ENCODE results near the gene ZNF280D.

Gene ZNF280D

DNA sequence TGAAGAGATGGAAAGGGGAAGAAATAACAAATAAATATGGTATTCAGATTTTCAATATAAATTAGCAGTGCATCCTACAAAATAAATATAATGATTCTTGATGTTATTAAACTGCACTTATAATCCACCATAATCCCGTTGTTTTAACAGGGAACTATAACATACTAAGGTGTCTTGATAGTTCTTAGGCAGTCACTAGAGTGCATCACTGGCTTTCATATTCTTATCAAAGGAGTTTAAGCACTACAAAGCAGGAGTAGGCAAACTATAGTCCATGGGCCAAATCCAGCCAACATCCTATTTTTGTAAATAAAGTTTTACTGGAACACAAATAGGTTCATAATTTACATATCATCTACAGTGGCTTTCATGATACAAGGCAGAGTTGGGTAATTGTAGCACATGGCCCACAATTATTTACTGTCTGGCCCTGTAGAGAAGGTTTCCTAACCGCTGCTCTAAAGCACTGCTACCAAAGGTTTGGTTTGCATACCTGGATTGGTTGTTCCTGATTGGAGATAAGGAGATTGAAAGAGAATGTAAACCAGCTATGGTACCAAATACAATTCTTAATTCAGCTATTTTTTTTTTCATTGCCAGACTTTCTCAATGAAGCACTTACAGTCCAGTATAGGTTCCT, 104.3 kb downstream of the ZNF280D start:
- DNase-seq: no peak

DNA sequence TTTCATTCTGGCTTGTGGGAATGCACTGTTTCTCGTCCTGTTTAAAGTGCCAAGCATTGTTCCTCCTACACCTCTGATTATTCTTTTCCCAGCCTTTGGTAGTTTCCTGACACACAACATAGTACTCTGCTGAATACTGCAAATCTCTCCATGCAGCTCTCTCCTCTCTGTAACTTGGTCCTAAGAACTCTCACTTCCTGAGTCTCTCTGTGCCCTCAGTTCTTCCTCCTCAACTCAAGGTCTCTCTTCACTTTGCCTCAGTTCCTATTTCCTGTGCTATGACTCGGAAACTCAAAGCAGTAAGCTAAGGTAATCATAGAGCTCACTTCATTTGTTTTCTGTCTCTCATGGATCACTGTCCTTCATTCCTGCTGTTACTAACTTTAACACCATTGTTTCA, 113.4 kb downstream of the ZNF280D start:
- DNase-seq: peak; percentile 1

DNA sequence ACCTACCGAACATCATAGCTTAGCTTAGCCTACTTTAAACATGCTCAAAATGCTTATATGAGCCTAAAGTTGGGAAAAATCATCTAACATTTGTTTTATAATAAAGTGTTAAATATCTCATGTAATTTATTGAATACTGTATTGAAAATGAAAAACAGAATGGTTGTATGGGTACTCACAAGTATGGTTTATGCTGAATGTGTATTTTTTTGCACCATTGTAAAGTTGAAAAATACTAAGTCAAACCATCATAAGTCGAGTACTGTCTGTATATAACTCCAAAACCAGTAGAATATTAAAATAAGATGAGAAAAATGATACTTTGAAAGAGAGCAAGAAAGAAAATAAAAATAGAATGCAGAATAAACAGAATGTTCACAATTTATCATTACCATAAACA, 115.7 kb downstream of the ZNF280D start:
- no peak for DNase-seq

DNA sequence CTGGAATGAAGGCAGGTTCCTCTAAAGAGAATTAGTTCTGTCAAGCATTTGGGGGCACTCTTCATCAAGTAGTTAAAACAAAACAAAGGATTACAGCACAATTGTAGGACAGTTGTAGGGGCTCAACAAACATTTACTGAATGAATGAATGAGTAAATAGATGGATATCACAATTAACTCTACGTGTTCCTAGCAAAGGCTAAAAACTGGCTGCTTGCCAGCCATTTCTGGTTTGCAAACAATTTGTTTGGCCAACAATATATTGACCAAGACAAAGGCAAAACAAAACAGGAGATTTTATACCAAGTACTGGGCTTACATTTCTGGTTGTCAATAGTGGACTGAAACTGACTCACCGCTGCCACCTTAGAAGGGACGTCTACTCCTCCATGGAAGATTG, 116.8 kb downstream of the ZNF280D start:
- DNase-seq: no peak

DNA sequence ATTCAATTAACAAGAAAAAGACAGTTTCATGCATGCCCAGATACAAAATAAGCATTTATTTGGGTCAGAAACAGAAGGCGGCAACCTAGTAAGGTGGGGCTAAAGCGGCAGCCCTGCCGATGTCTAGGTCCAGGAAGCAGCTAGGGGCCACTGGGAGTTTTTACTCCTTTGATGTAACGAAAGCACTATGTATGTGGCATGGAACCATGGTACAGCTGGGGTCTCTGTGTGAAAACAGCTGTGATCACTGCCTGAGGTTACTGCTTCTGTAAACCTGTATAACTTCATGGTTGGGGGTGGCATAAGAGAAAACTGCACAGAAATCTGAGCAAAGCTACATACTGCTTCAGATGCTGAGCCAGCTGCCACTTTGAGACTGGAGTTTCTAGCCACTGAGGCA, 119.5 kb downstream of the ZNF280D start:
- no peak for DNase-seq

DNA sequence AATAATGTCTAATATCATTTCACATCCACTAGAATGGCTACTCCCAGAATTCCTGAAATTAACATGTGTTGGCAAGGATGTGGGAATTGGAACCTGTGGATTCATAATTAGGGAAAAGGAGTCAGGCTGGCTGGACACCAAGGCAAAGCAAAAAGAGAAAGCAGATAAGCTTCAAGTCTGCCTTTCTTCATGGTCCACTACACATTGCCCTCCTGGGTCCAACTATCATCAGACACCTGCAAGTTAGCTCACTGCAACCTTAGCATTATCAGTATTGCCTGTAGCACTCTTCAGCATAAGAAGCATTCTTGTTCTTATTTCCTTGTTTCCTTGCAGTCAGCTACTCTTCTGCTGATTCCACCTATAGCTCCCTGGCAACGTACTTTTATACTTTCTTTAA, 124.3 kb downstream of the ZNF280D start:
- DNase-seq: no peak

DNA sequence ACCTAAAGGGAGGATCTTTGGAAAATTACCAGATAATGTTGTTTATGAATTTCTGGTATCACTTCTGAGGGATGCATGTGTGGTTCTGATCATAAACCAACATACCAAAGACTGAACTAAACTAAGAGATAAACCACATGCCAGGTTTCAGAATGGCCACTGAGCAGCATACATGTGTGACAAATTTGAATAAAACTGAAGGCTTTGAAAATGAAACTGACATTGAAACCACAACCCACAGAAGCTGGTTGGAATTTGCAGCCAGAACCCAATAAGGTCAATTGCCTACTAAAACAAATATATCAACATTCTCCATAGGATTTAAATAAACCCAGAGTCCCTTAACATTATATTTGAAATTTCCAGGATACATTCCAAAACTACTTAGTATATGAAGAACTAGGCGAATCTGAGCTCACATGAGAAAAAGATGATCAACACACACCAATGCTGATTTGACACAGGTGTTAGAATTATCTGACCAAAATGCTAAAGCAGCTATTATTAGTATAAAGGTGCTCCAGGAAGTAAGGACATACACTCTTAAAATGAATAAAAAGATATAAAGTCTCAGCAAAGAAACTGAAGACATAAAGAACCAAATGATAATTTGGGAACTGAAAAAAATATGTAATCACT, 125.0 kb downstream of the ZNF280D start:
- no peak for DNase-seq

DNA sequence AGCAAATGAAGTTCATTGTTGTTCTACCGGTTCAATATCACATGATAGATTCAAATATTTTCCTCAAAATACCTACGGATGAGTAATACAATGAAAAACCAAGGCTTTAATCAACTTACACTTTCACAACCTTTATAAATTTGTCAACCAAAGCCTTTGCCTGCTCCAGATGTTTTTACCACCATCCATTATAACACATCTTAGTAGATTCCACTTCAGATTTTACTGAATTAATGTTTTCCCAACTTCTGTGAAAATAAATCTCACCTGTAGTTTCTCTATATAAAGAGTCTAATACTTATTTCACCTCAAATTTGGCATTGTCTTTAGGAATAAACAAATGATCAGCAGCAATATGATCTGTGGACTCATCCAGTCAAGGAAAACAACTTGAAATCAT, 131.1 kb downstream of the ZNF280D start:
- no peak for DNase-seq

DNA sequence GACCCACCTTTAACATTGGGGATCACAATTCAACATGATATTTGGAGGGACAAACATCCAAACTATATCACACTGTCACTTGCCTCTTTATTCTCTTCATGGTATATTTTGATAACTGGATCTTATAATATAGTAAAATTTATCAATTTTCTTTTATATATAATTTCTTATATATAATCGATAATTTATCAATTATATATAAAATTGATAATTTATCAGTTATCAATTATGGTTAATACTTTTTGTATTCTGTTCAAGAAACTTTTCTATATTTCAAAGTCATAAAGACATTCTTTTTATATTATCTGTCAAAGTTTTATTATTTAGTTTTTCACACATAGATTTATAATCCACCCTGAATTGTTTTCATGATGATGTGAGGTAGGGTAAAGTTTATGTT, 132.9 kb downstream of the ZNF280D start:
- DNase-seq: no peak

DNA sequence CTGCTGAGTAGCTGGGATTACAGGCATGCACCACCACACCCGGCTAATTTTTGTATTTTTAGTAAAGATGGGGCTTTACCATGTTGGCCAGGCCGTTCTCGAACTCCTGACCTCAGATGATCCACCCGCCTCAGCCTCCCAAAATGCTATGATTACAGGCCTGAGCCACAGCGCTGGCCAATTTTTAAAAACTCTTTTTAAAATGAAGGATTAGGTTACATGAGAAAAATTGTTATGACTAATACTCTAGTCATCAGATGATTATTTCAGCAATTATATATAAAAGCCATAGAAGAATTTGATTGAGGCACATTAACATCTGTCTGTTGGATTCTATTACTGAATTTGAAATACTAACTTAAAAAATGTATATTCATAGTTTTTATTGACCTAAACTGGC, 134.3 kb downstream of the ZNF280D start:
- DNase-seq: no peak

DNA sequence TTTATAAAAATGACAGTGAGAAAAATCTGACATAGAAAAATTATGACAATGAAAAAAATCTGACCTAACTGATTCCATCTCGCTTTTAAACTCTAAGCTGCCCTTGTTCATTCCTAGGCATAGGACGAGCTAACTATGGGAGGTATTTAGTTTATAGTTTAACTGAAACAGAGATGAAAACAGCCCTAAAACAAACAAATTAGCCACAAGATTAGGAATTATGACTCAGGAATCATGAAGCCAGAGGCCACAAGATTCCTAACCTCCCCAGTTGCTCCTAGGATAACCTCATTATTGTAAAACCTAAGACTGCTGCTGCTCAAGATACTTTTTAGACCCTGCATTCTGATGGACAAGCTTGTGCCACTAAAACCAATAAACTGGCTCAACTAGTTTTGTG, 145.6 kb downstream of the ZNF280D start:
- DNase-seq: no peak

DNA sequence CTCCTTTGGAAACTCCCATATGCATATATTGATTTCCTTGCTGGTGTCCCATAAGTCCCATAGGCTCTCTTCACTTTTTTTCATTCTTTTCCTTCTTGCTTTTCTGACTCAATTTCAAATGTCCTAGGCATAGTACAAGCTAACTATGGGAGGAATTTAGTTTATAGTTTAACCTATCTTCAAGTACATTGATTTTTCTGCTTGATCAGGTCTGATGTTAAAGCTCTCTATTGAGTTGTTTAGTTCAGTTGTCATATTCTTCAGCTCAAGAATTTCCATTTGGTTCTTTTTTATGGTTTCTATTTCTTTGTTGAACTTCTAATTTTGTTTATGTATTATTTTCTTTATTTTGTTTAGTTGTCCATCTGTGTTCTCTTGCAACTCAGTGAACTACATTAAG, 147.1 kb downstream of the ZNF280D start:
- no peak for DNase-seq

DNA sequence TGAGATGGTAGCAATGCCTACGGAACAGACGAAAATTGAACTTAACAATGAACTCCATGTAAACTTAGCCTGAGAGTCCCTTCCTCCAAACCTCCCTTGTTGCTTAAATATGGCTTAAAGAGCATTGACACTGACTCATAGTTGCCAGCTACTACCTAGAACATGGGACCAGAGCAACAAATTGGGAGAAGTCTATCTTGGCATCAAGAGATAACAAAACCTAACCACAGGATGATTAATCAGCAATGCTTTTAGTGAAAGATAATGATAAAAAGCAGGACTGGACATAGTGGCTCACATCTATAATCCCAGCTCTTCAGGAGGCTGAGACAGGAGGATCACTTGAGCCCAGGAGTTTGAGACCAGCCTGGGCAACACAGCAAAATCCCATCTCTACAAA, 150.5 kb downstream of the ZNF280D start:
- no peak for DNase-seq
